AG09319 (cell line): Measurements from ENCODE around the gene BPGM.

ENCODE experiments used
- DNase-seq: peaks from one replicate; pipeline ENCODE4 v3.0.0-alpha.2; 2010; ENCODE audit warnings: low read depth; ENCODE audit errors: extremely low read depth
- TF ChIP-seq, protein P1 (sequence below): IDR thresholded peaks from 2 replicates; pipeline ENCODE4 v1.5.1; 2011; ENCODE audit warnings: low read depth, mild to moderate bottlenecking, inconsistent platforms, low read length, moderate library complexity

The BPGM gene

GRCh38 chr7:134612197-134612596 lies 34.5 kb upstream of the BPGM start:
- TF ChIP-seq, protein P1, sequence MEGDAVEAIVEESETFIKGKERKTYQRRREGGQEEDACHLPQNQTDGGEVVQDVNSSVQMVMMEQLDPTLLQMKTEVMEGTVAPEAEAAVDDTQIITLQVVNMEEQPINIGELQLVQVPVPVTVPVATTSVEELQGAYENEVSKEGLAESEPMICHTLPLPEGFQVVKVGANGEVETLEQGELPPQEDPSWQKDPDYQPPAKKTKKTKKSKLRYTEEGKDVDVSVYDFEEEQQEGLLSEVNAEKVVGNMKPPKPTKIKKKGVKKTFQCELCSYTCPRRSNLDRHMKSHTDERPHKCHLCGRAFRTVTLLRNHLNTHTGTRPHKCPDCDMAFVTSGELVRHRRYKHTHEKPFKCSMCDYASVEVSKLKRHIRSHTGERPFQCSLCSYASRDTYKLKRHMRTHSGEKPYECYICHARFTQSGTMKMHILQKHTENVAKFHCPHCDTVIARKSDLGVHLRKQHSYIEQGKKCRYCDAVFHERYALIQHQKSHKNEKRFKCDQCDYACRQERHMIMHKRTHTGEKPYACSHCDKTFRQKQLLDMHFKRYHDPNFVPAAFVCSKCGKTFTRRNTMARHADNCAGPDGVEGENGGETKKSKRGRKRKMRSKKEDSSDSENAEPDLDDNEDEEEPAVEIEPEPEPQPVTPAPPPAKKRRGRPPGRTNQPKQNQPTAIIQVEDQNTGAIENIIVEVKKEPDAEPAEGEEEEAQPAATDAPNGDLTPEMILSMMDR, result no peak
- DNase-seq, result no peak

GRCh38 chr7:134613623-134614347 lies 32.9 kb upstream of the BPGM start:
- TF ChIP-seq, protein P1, result no peak; the same call in 1 of the 2 replicates
- peak; percentile 84 for DNase-seq

- no peak for DNase-seq
- TF ChIP-seq, protein P1, result no peak
These were observed 30.0 kb upstream of the BPGM start for GRCh38 chr7:134616611-134617010.

DNA sequence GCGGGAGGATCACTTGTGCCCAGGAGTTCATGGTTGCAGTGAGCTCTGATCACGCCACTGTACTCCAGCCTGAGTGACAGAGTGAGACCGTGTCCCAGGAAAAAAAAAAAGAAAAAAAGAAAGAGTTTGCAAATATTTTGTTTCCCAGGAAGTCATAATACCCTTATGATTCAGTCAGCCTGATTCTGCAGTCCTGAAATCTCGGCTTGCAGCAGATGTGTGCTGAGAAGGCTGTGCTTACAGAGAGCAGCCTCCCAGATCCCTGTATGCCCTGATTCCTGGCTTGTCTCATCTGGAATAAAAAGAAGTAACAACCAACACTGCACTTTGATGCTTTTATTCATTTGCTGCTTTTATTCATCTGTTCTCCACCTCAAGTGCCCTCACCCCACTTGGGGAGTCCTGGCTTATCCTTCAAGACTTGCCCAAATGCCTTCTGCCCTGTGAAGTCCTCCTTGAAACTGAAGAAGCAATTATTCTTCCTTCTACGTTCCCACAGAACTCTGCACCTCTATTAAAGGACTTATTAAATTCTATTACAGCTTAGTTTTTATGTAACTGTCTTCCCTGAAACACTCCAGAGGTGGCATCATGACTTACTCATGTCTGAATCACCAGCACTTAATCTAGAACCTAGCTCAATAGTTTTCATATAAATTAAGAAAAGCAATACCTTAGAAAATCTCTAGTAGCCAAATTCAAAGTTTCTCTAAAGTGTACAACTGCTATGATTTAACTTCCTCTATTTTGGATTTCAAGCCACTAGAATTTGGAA lies 27.7 kb upstream of the BPGM start:
- no peak for DNase-seq
- TF ChIP-seq, protein P1, result no peak

DNA sequence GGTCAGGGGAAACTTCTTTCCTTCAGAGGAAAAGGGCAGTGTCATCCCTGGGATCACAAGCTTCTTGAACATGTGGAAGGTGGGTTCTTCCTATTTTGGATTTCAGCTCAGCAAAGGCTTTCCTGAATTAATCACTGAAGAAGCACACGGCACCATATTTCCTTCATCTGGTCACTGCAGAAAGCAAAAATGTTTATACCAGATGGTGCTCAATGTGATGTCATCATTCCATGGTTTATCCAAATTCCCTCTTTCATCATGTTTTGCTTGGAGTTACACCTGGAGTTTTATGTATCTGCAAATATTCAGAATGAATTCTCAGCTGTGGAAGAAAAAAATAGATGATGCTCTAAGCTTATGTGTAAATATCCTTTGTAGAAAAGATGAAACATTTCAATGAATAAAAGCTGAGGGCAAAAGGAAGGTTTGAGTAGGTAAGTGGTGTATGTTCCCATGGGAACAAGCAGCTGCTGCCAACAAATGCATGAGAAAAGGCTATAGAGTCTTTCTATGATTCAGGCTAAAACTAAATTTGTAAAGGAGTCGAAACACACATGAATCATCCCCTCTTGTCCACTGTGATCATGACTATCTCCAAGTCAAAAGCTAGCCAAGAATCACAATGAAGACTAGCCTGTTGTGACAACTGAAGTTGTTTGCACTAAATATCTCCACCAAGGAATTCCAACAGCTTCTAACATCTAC lies 26.9 kb upstream of the BPGM start:
- no peak for DNase-seq

DNA sequence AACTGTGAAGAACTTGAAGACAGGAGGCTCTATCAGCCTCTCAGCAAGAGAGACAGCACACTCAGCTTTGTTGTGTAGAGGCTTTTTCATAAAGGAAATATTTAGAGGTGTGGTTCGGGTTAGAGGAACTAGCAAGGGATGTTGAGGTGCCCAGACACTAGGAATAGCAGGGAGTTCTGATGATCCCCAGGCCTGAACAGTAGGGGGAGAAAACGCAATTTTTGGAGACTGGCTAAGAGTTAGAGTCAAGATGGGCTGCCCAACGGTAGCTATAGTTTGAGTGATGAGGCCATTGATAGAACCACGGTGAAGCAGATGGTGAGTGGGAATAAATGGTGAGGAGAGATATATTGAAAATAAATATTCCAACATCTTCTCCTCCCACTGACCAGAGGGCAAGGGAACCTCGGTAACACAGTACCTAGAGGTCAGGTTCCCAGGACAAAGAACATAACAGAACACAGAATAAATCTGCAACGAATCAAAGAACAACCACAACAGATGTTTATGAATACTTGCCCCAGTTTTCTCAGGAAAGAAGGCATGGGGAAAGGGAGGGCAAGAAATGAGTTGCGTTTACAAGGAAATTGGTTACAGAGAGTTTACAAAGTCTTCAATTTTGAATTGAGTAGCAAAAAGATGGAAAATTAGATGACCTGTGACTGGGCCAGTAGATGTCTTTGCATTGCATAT lies 24.2 kb upstream of the BPGM start:
- TF ChIP-seq, protein P1, result no peak
- no peak for DNase-seq

More for the DNA sequence above, 26.9 kb upstream of the BPGM start:
- TF ChIP-seq, protein P1, result no peak
